Islet of Langerhans (tissue), 1 donor: ENCODE data around the gene FAM124A.

Experiments
- FAIRE-seq: peaks from one replicate; lab custom pipeline; 2011; peaks lifted over from hg19 to GRCh38; lab: Jason Lieb, UNC

FAM124A gene

GRCh38 chr13:51221108-51221507 lies 1.1 kb upstream of the FAM124A start:
- no peak for FAIRE-seq

GRCh38 chr13:51221674-51222036 lies 543 bp upstream of the FAM124A start:
- no peak for FAIRE-seq

- no peak for FAIRE-seq
Observed at GRCh38 chr13:51222686-51223559, 725 bp downstream of the FAM124A start.

GRCh38 chr13:51223560-51224270 lies 1.5 kb downstream of the FAM124A start:
- FAIRE-seq = no peak

GRCh38 chr13:51225029-51225428 lies 2.8 kb downstream of the FAM124A start:
- FAIRE-seq = no peak

- no peak for FAIRE-seq
Observed at GRCh38 chr13:51227404-51227803, 5.2 kb downstream of the FAM124A start.

- FAIRE-seq = no peak
Observed at GRCh38 chr13:51229101-51229719, 7.0 kb downstream of the FAM124A start.

- FAIRE-seq = no peak
Observed at GRCh38 chr13:51229731-51230130, 7.5 kb downstream of the FAM124A start.

GRCh38 chr13:51230477-51231105 lies 8.4 kb downstream of the FAM124A start:
- no peak for FAIRE-seq

- FAIRE-seq = no peak
Observed at GRCh38 chr13:51231456-51231855, 9.3 kb downstream of the FAM124A start.

- no peak for FAIRE-seq
Observed at GRCh38 chr13:51232328-51232727, 10.1 kb downstream of the FAM124A start.

- no peak for FAIRE-seq
Observed at GRCh38 chr13:51233117-51233826, 11.1 kb downstream of the FAM124A start.

- FAIRE-seq = no peak
Observed at GRCh38 chr13:51234676-51235075, 12.5 kb downstream of the FAM124A start.

- no peak for FAIRE-seq
Observed at GRCh38 chr13:51235186-51235585, 13.0 kb downstream of the FAM124A start.

GRCh38 chr13:51235756-51236490 lies 13.7 kb downstream of the FAM124A start:
- no peak for FAIRE-seq

GRCh38 chr13:51236491-51236792 lies 14.2 kb downstream of the FAM124A start:
- FAIRE-seq = no peak

- FAIRE-seq = no peak
Observed at GRCh38 chr13:51237386-51237785, 15.2 kb downstream of the FAM124A start.

GRCh38 chr13:51237887-51238286 lies 15.7 kb downstream of the FAM124A start:
- no peak for FAIRE-seq

- FAIRE-seq = no peak
Observed at GRCh38 chr13:51240178-51240577, 18.0 kb downstream of the FAM124A start.

- no peak for FAIRE-seq
Observed at GRCh38 chr13:51240958-51241357, 18.8 kb downstream of the FAM124A start.

GRCh38 chr13:51241720-51242119 lies 19.5 kb downstream of the FAM124A start:
- FAIRE-seq = no peak

GRCh38 chr13:51243227-51243626 lies 21.0 kb downstream of the FAM124A start:
- FAIRE-seq = no peak
